OCI-LY1 (cell line): Measurements from ENCODE around the gene DYNC1I1.

Source experiments
- EZH2 ChIP-seq: fragments of 200-600 bp; sonication (generic), shearing (Covaris generic); IDR thresholded peaks from 2 replicates; pipeline ENCODE4 v1.8.0; 2017; ENCODE audit warnings: borderline replicate concordance, mixed run types, mild to moderate bottlenecking, antibody characterized with exemption, low read length, moderate library complexity, mixed read lengths
- TF ChIP-seq, protein P1 (sequence below): fragments of 200-600 bp; sonication (generic), shearing (Covaris generic); IDR thresholded peaks from 2 replicates; pipeline ENCODE4 v1.5.1; 2017; ENCODE audit warnings: mild to moderate bottlenecking, antibody characterized with exemption, low read length, moderate library complexity, mixed read lengths

DNA sequence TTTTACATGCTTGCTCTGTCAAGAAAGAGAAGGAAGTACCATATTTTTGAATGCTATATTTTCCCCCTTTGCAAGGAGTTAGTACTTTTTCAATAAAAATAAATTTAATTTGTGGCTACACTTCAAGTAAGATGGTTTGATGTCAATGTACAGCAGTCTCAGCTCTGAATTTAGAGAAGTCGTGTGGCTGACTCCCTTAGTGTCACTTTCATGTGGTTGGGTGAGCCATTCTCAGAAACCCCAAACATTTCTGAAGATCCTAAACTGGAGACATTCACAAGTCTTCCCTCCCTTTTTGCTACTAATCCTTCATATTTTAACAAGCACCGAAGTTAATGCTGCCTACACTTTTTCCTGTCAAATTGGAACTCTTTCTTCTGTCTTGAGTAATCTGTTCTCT is 244.4 kb downstream of the DYNC1I1 start:
- TF ChIP-seq, protein P1, sequence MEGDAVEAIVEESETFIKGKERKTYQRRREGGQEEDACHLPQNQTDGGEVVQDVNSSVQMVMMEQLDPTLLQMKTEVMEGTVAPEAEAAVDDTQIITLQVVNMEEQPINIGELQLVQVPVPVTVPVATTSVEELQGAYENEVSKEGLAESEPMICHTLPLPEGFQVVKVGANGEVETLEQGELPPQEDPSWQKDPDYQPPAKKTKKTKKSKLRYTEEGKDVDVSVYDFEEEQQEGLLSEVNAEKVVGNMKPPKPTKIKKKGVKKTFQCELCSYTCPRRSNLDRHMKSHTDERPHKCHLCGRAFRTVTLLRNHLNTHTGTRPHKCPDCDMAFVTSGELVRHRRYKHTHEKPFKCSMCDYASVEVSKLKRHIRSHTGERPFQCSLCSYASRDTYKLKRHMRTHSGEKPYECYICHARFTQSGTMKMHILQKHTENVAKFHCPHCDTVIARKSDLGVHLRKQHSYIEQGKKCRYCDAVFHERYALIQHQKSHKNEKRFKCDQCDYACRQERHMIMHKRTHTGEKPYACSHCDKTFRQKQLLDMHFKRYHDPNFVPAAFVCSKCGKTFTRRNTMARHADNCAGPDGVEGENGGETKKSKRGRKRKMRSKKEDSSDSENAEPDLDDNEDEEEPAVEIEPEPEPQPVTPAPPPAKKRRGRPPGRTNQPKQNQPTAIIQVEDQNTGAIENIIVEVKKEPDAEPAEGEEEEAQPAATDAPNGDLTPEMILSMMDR, result no peak
- TF ChIP-seq EZH2, result no peak
